Suprapubic skin (tissue), 3 donors: ENCODE results near the gene TTC39A.

ENCODE experiments used
- CTCF ChIP-seq, 2 donors: fragments of 200-600 bp in 1 of 2; fragments of 450-650 bp in 1 of 2; sonication (generic) in 1 of 2; IDR thresholded peaks; one replicate each; pipeline ENCODE4 v1.5.1; 2016 to 2019; ENCODE audit warnings: antibody characterized with exemption in 2 of 2, mild to moderate bottlenecking in 1 of 2, moderate library complexity in 1 of 2
- POLR2AphosphoS5 ChIP-seq, 3 donors: sonication (generic); formaldehyde crosslinking; IDR thresholded peaks; one replicate each; pipeline ENCODE4 v1.6.1; 2017; ENCODE audit warnings: antibody characterized with exemption in 3 of 3

- TF ChIP-seq POLR2AphosphoS5 (IDR thresholded peaks at IDR 0.05) (no peak), CTCF (IDR thresholded peaks at IDR 0.05) (no peak)
These were observed 2.1 kb downstream of the TTC39A start for GRCh38 chr1:51328279-51328678.
